LNCAP (cell line): ENCODE data around the gene AGBL1.

ENCODE experiments used
- CTCF ChIP-seq: fragments of 450-650 bp; IDR thresholded peaks from 2 replicates; pipeline ENCODE4 v1.5.1; 2017; ENCODE audit warnings: mild to moderate bottlenecking

Gene AGBL1

GRCh38 chr15:86839502-86839901 is 759.8 kb downstream of the AGBL1 start:
- no peak for TF ChIP-seq CTCF

- TF ChIP-seq CTCF, result no peak
Measured at GRCh38 chr15:86840996-86841395, 761.3 kb downstream of the AGBL1 start.

GRCh38 chr15:86842199-86842598 is 762.5 kb downstream of the AGBL1 start:
- TF ChIP-seq CTCF, result no peak

GRCh38 chr15:86846036-86846435 is 766.4 kb downstream of the AGBL1 start:
- no peak for TF ChIP-seq CTCF

GRCh38 chr15:86849136-86849535 is 769.5 kb downstream of the AGBL1 start:
- no peak for TF ChIP-seq CTCF

- no peak for TF ChIP-seq CTCF
Measured at GRCh38 chr15:86849558-86850285, 770.1 kb downstream of the AGBL1 start.

GRCh38 chr15:86850939-86851338 is 771.3 kb downstream of the AGBL1 start:
- TF ChIP-seq CTCF, result no peak

GRCh38 chr15:86852741-86853140 is 773.1 kb downstream of the AGBL1 start:
- no peak for TF ChIP-seq CTCF
